Stomach (tissue), 9 donors: ENCODE results near the gene SH3RF3. TPM values are rescaled to one million over a fixed set of nuclear protein-coding genes. Genes with fewer than 3 reads are reported as not detected.

Experiments used
- DNase-seq, 2 donors: peaks; one replicate each; pipeline versions ENCODE4 v3.0.0 to v3.0.0-alpha.2; 2013 to 2019
- H3K27ac ChIP-seq, 5 donors: fragments of 200-600 bp in 4 of 5; sonication (generic) in 4 of 5; one replicate each; pipeline ENCODE4 v1.5.1; 2013 to 2019; ENCODE audit warnings: mild to moderate bottlenecking in 1 of 5, moderate library complexity in 1 of 5
- H3K27me3 ChIP-seq, 3 donors: fragments of 200-600 bp; sonication (generic); one replicate each; pipeline ENCODE4 v1.5.1; 2017 to 2019; ENCODE audit warnings: mixed run types in 1 of 3
- H3K36me3 ChIP-seq, 4 donors: fragments of 200-600 bp; sonication (generic); 1 replicate in 3 of 4; 2 replicates in 1 of 4; pipeline ENCODE4 v1.5.1; 2016 to 2019
- H3K4me1 ChIP-seq, 4 donors: fragments of 200-600 bp; sonication (generic); one replicate each; pipeline ENCODE4 v1.5.1; 2016 to 2019
- H3K4me3 ChIP-seq, 4 donors: fragments of 200-600 bp; sonication (generic) in 3 of 4; one replicate each; pipeline ENCODE4 v1.5.1; 2016 to 2019; ENCODE audit warnings: mild to moderate bottlenecking in 1 of 4
- H3K9me3 ChIP-seq, 4 donors: fragments of 200-600 bp; sonication (generic); one replicate each; pipeline ENCODE4 v1.5.1; 2016 to 2019
- CTCF ChIP-seq, 7 experiments: fragments of 450-650 bp in 4 of 7; fragments of 200-600 bp in 3 of 7; sonication (generic) in 3 of 7; IDR thresholded peaks; one replicate each; pipeline ENCODE4 v1.5.1; 2016 to 2019; ENCODE audit warnings: antibody characterized with exemption in 7 of 7, control low read depth in 2 of 7, mild to moderate bottlenecking in 1 of 7
- EP300 ChIP-seq: sonication (generic); formaldehyde crosslinking; IDR thresholded peaks from one replicate; pipeline ENCODE4 v1.6.1; 2017; ENCODE audit warnings: antibody characterized with exemption
- POLR2A ChIP-seq, 4 donors: fragments of 450-650 bp; IDR thresholded peaks; one replicate each; pipeline ENCODE4 v1.6.1; 2016; ENCODE audit warnings: antibody characterized with exemption in 4 of 4, control low read depth in 2 of 4, mild to moderate bottlenecking in 1 of 4, moderate library complexity in 1 of 4
- POLR2AphosphoS5 ChIP-seq, 3 donors: sonication (generic); formaldehyde crosslinking; IDR thresholded peaks; one replicate each; pipeline ENCODE4 v1.6.1; 2016; ENCODE audit warnings: antibody characterized with exemption in 3 of 3
- WGBS, 5 donors: extraction: QIAGEN DNeasy Blood & Tissue Kit in 3 of 5; methylation state at CpG; one replicate each; pipeline versions ENCODE4 v1.1.5 to v1.1.7; 2013 to 2018; 5-methylcytosine and 5-hydroxymethylcytosine counted together
- intact Hi-C: fragments of 100-400 bp; cut with DNase I; formaldehyde crosslinking; loops from one replicate; pipeline ENCODE4 v1.15.1; 2023; ENCODE audit warnings: low total_unique reads
- polyA plus RNA-seq, 3 donors: library from polyadenylated mRNA; stranded (reverse); fragments of 200-250 nt; gene quantifications; one replicate each; pipeline ENCODE4 v1.2.3, GENCODE V29; 2013
- total RNA-seq, 5 donors: library from RNA; depleted of rRNA; stranded (reverse); fragments of >200 nt; gene quantifications; one replicate each; pipeline versions ENCODE4 v1.1.0 to v1.2.3, GENCODE V29; 2014 to 2016
- donor health status: healthy with polysubstance abuse.
- donor health status: Bipolar disorder and iron deficiency.
- donor health status: healthy.

SH3RF3 gene
- total and polyA plus RNA-seq, 8 donors = 0.87 to 11.1 (median 4.4) TPM

- peaks cover 0 to 15% (median 0%) of the 10 kb centered on the region in 4 donors for H3K9me3 ChIP-seq
- peak in 1 of 2 donors; percentile 66 for DNase-seq
- no peaks in the 10 kb centered on the region for H3K36me3 ChIP-seq
- H3K27me3 ChIP-seq = no peaks in the 10 kb centered on the region
- peaks cover 9 to 56% (median 38%) of the 10 kb centered on the region in 4 donors for H3K4me1 ChIP-seq
- H3K4me3 ChIP-seq = no peak overlapping the region
- TF ChIP-seq CTCF (IDR thresholded peaks at IDR 0.05) (no peak), POLR2AphosphoS5 (IDR thresholded peaks at IDR 0.05) (no peak), POLR2A (IDR thresholded peaks at IDR 0.05) (no peak), EP300 (no peak)
- intact Hi-C loops = no loop called here
- peak overlapping the region in 1 of 5 donors; percentile 31 for H3K27ac ChIP-seq
These were observed 48.6 kb downstream of the SH3RF3 start for GRCh38 chr2:109177635-109178034.

- H3K36me3 ChIP-seq = no peaks in the 10 kb centered on the region
- H3K4me3 ChIP-seq = no peak overlapping the region
- 51 to 83% (median 75%) methylated on average over 3 of the region's 3 CpGs for WGBS, 5 donors
- H3K4me1 ChIP-seq = peaks cover 9 to 43% (median 26%) of the 10 kb centered on the region in 4 donors
- TF ChIP-seq POLR2A (IDR thresholded peaks at IDR 0.05) = no peak
- no peak for TF ChIP-seq EP300
- TF ChIP-seq CTCF (IDR thresholded peaks at IDR 0.05) = no peak
- no peak for TF ChIP-seq POLR2AphosphoS5 (IDR thresholded peaks at IDR 0.05)
- H3K27me3 ChIP-seq = no peaks in the 10 kb centered on the region
- H3K9me3 ChIP-seq = peaks cover 0 to 15% (median 0%) of the 10 kb centered on the region in 4 donors
- H3K27ac ChIP-seq = no peak overlapping the region
- intact Hi-C loops = no loop called here
- no peak for DNase-seq
These were observed 50.0 kb downstream of the SH3RF3 start for GRCh38 chr2:109178968-109179367.

- Histone ChIP-seq H3K27me3 (no peaks in the 10 kb centered on the region), H3K9me3 (peaks cover 0 to 7% (median 0%) of the 10 kb centered on the region in 4 donors), H3K4me3 (no peak overlapping the region), H3K36me3 (no peaks in the 10 kb centered on the region), H3K27ac (no peak overlapping the region), H3K4me1 (peaks cover 9 to 34% (median 26%) of the 10 kb centered on the region in 4 donors)
- no peak for DNase-seq
- WGBS, 5 donors = 88 to 94% (median 91%) methylated on average over 3 of the region's 3 CpGs
- intact Hi-C loops = no loop called here
- TF ChIP-seq POLR2A (IDR thresholded peaks at IDR 0.05) = no peak
- no peak for TF ChIP-seq CTCF (IDR thresholded peaks at IDR 0.05)
- no peak for TF ChIP-seq EP300
- no peak for TF ChIP-seq POLR2AphosphoS5 (IDR thresholded peaks at IDR 0.05)
These were observed 51.8 kb downstream of the SH3RF3 start for GRCh38 chr2:109180786-109181185.

- H3K9me3 ChIP-seq = peaks cover 0 to 7% (median 0%) of the 10 kb centered on the region in 4 donors
- H3K4me1 ChIP-seq = peaks cover 5 to 37% (median 23%) of the 10 kb centered on the region in 4 donors
- no peak for TF ChIP-seq CTCF (IDR thresholded peaks at IDR 0.05)
- no peak for TF ChIP-seq EP300
- TF ChIP-seq POLR2AphosphoS5 (IDR thresholded peaks at IDR 0.05) = no peak
- no peak for TF ChIP-seq POLR2A (IDR thresholded peaks at IDR 0.05)
- DNase-seq = no peak
- intact Hi-C loops = no loop called here
- no peaks in the 10 kb centered on the region for H3K27me3 ChIP-seq
- H3K4me3 ChIP-seq = no peak overlapping the region
- H3K36me3 ChIP-seq = no peaks in the 10 kb centered on the region
- H3K27ac ChIP-seq = no peak overlapping the region
- WGBS, 5 donors = 86 to 100% (median 96%) methylated on average over 2 of the region's 2 CpGs
These were observed 53.4 kb downstream of the SH3RF3 start for GRCh38 chr2:109182426-109182825.
